Measurements from ENCODE around the gene GRM5.
A peak's percentile ranks its signal among the peaks of the same experiment; 100 is the strongest.
"Not testable (repeated sequence)": the region's sequence is repeated elsewhere in the genome, so short reads cannot be mapped to it uniquely, and the experiment has no call there.

GRM5 gene

DNA sequence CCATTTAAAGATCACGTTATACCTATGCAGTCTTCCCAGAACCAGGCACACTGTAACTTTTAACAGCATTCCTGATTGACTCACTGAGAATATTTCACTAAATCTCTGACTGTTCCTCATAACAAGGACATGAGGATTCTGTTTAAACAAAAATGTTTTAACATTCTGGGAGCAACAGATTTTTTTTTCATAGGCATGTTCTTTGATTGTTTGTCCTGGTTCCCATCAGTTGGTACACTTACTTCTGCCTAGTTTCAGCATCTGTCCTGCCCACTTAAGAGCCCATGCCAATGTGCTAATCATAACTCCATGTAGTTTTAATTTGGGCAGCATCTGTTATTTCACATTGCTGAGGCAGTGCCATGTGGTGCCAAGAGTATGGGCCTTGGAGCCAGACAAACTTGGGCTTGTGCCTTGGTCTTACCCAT, 589.8 kb downstream of the GRM5 start:
- H3K4me2 ChIP-seq (ENCODE audit: low read length) = no peak overlapping the region
- H3K4me3 ChIP-seq (ENCODE audit: low read length) = no peak overlapping the region
- no peak overlapping the region for H3K27ac ChIP-seq (ENCODE audit: low read length)
- peaks cover 9% of the 10 kb centered on the region for H3K4me1 ChIP-seq (ENCODE audit: low read length)
- H3K9me3 ChIP-seq (ENCODE audit: insufficient read depth, low read length) = no peaks in the 10 kb centered on the region
- H3K9ac ChIP-seq (ENCODE audit: low read length) = no peak overlapping the region
- no peaks in the 10 kb centered on the region for H3K27me3 ChIP-seq (ENCODE audit: low read depth, low read length)
- H2AFZ ChIP-seq (ENCODE audit: low read depth, low read length) = no peak overlapping the region
- H3K36me3 ChIP-seq (replicated peaks; ENCODE audit: low read depth, low read length) = no peaks in the 10 kb centered on the region
- H3K79me2 ChIP-seq (ENCODE audit: low read length) = no peaks in the 10 kb centered on the region
- H4K20me1 ChIP-seq (ENCODE audit: insufficient read depth, low read length) = no peaks in the 10 kb centered on the region
- TF ChIP-seq EZH2phosphoT487 (IDR thresholded peaks at IDR 0.05; ENCODE audit: low read depth) = no peak
- TF ChIP-seq, protein P1, sequence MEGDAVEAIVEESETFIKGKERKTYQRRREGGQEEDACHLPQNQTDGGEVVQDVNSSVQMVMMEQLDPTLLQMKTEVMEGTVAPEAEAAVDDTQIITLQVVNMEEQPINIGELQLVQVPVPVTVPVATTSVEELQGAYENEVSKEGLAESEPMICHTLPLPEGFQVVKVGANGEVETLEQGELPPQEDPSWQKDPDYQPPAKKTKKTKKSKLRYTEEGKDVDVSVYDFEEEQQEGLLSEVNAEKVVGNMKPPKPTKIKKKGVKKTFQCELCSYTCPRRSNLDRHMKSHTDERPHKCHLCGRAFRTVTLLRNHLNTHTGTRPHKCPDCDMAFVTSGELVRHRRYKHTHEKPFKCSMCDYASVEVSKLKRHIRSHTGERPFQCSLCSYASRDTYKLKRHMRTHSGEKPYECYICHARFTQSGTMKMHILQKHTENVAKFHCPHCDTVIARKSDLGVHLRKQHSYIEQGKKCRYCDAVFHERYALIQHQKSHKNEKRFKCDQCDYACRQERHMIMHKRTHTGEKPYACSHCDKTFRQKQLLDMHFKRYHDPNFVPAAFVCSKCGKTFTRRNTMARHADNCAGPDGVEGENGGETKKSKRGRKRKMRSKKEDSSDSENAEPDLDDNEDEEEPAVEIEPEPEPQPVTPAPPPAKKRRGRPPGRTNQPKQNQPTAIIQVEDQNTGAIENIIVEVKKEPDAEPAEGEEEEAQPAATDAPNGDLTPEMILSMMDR (IDR thresholded peaks at IDR 0.05; ENCODE audit: low read depth, low read length) = no peak

DNA sequence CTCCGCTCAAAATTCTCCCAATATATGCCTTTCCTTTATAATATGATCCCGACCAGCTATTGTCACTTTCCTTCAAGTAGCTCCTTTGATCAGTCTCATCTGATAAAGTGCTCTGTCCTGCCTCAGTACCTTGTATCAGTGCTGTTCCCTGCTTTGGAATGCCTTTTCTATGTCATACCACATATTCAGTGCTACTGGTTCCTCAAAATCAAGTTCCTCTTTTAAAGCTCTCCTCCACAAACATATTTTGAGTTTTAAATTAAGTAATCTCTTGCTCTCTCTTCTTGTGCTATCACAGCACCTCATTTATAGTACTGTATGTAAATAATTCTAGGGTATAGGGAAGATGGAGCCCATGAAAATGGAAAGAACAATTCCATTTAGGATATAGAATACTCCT, 591.1 kb downstream of the GRM5 start:
- no peaks in the 10 kb centered on the region for H3K27me3 ChIP-seq (ENCODE audit: low read depth, low read length)
- H3K27ac ChIP-seq (ENCODE audit: low read length) = no peak overlapping the region
- H2AFZ ChIP-seq (ENCODE audit: low read depth, low read length) = no peak overlapping the region
- H3K4me2 ChIP-seq (ENCODE audit: low read length) = no peak overlapping the region
- H4K20me1 ChIP-seq (ENCODE audit: insufficient read depth, low read length) = no peaks in the 10 kb centered on the region
- H3K4me3 ChIP-seq (ENCODE audit: low read length) = no peak overlapping the region
- TF ChIP-seq, protein P1 (IDR thresholded peaks at IDR 0.05; ENCODE audit: low read depth, low read length) = no peak
- TF ChIP-seq EZH2phosphoT487 (IDR thresholded peaks at IDR 0.05; ENCODE audit: low read depth) = no peak
- H3K9me3 ChIP-seq (ENCODE audit: insufficient read depth, low read length) = no peaks in the 10 kb centered on the region
- H3K36me3 ChIP-seq (replicated peaks; ENCODE audit: low read depth, low read length) = no peaks in the 10 kb centered on the region
- H3K79me2 ChIP-seq (ENCODE audit: low read length) = no peaks in the 10 kb centered on the region
- peaks cover 9% of the 10 kb centered on the region for H3K4me1 ChIP-seq (ENCODE audit: low read length)
- H3K9ac ChIP-seq (ENCODE audit: low read length) = no peak overlapping the region

DNA sequence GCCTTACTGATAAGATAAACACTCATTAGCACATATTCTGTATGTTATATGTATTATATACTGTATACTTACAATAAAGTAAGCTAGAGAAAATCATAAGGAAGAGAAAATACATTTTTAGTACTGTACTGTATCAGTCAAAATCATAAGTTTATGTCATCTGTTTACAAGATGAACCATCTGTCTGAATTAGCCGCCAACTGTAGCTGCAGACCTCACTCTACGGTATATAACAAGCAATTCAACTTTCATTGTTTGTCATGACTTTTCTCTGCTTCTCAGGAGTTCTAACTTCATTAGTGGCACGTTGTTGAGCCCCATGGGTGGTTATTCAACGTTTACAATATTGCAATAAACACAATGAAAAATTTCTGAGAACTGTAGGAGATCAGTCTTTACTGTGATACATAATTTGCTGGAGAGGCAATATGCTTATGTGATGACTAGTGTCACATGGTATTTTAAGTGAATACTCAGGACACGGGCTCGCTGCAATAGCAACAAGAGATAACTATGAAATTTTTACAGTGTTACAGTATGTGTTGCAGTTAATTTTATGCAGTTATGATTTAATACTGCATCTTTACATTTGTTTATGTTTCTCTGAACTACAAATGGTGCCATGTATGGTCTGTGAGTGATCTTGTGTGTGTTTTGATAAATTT, 596.1 kb downstream of the GRM5 start:
- H3K4me1 ChIP-seq (ENCODE audit: low read length) = peaks cover 10% of the 10 kb centered on the region
- H3K9ac ChIP-seq (ENCODE audit: low read length) = no peak overlapping the region
- TF ChIP-seq EZH2phosphoT487 (IDR thresholded peaks at IDR 0.05; ENCODE audit: low read depth) = no peak
- TF ChIP-seq, protein P1 (IDR thresholded peaks at IDR 0.05; ENCODE audit: low read depth, low read length) = no peak

DNA sequence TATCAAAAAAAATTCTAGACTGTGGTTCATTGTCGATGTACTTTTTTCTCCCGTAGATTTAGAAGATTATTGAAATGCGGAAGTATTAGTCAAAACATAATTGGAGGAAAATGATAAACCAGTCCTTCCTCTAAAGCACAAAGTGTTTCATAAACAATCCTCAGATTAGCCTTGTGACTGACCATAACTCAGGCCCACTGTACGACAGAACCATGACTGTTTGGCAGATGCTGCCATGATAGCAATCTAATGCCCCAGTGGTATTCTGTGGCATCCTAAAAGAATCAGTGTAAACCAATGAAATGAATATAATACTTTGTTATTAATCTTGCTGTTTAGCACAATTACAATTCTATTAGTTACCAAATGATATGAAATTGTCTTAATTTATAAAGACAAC, 601.3 kb downstream of the GRM5 start:
- H3K36me3 ChIP-seq (replicated peaks; ENCODE audit: low read depth, low read length) = no peaks in the 10 kb centered on the region
- H3K9me3 ChIP-seq (ENCODE audit: insufficient read depth, low read length) = no peaks in the 10 kb centered on the region
- H3K27me3 ChIP-seq (ENCODE audit: low read depth, low read length) = no peaks in the 10 kb centered on the region
- TF ChIP-seq, protein P1 (IDR thresholded peaks at IDR 0.05; ENCODE audit: low read depth, low read length) = no peak
- TF ChIP-seq EZH2phosphoT487 (IDR thresholded peaks at IDR 0.05; ENCODE audit: low read depth) = no peak
- peak overlapping the region; percentile 0; the same call in 1 of the 2 replicates for H3K4me3 ChIP-seq (ENCODE audit: low read length)
- peak overlapping the region; percentile 28 for H3K4me2 ChIP-seq (ENCODE audit: low read length)
- no peak overlapping the region for H3K9ac ChIP-seq (ENCODE audit: low read length)
- H4K20me1 ChIP-seq (ENCODE audit: insufficient read depth, low read length) = no peaks in the 10 kb centered on the region
- peaks cover 10% of the 10 kb centered on the region for H3K4me1 ChIP-seq (ENCODE audit: low read length)
- no peaks in the 10 kb centered on the region for H3K79me2 ChIP-seq (ENCODE audit: low read length)
- peak overlapping the region; percentile 29 for H2AFZ ChIP-seq (ENCODE audit: low read depth, low read length)
- H3K27ac ChIP-seq (ENCODE audit: low read length) = 0 out of 2 replicates have a peak overlapping the region, but pooled peaks have one; percentile 0

More for the DNA sequence above, 596.1 kb downstream of the GRM5 start:
- H3K79me2 ChIP-seq (ENCODE audit: low read length) = no peaks in the 10 kb centered on the region
- H4K20me1 ChIP-seq (ENCODE audit: insufficient read depth, low read length) = no peaks in the 10 kb centered on the region
- no peaks in the 10 kb centered on the region for H3K27me3 ChIP-seq (ENCODE audit: low read depth, low read length)
- H2AFZ ChIP-seq (ENCODE audit: low read depth, low read length) = no peak overlapping the region
- H3K27ac ChIP-seq (ENCODE audit: low read length) = no peak overlapping the region
- H3K9me3 ChIP-seq (ENCODE audit: insufficient read depth, low read length) = no peaks in the 10 kb centered on the region
- H3K36me3 ChIP-seq (replicated peaks; ENCODE audit: low read depth, low read length) = no peaks in the 10 kb centered on the region
- no peak overlapping the region for H3K4me2 ChIP-seq (ENCODE audit: low read length)
- no peak overlapping the region for H3K4me3 ChIP-seq (ENCODE audit: low read length)

DNA sequence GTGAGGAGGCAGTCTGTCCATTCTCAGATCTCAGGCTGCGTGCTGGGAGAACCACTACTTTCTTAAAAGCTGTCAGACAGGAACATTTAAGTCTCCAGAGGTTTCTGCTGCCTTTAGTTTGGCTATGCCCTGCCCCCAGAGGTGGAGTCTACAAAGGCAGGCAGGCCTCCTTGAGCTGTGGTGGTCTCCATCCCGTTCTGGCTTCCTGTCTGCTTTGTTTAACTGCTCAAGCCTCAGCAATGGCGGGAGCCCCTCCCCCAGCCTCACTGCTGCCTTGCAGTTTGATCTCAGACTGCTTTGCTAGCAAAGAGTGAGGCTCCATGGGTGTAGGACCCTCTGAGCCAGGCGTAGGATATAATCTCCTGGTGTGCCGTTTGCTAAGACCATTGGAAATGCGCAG, 602.5 kb downstream of the GRM5 start:
- not testable (repeated sequence) for H3K27ac ChIP-seq (ENCODE audit: low read length); H3K4me2 ChIP-seq (ENCODE audit: low read length); H3K4me1 ChIP-seq (ENCODE audit: low read length); H3K79me2 ChIP-seq (ENCODE audit: low read length); H4K20me1 ChIP-seq (ENCODE audit: insufficient read depth, low read length); H3K9me3 ChIP-seq (ENCODE audit: insufficient read depth, low read length); H2AFZ ChIP-seq (ENCODE audit: low read depth, low read length); H3K36me3 ChIP-seq (replicated peaks; ENCODE audit: low read depth, low read length); H3K4me3 ChIP-seq (ENCODE audit: low read length); H3K27me3 ChIP-seq (ENCODE audit: low read depth, low read length); H3K9ac ChIP-seq (ENCODE audit: low read length)

DNA sequence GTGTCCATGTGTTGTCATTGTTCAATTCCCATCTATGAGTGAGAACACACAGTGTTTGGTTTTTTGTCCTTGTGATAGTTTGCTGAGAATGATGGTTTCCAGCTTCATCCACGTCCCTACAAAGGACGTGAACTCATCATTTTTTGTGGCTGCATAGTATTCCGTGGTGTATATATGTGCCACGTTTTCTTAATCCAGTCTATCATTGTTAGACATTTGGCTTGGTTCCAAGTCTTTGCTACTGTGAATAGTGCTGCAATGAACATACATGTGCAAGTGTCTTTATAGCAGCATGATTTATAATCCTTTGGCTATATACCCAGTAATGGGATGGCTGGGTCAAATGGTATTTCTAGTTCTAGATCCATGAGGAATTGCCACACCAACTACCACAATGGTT, 607.7 kb downstream of the GRM5 start:
- not testable (repeated sequence) for H3K36me3 ChIP-seq (replicated peaks; ENCODE audit: low read depth, low read length); H3K79me2 ChIP-seq (ENCODE audit: low read length); H3K4me1 ChIP-seq (ENCODE audit: low read length); H3K9me3 ChIP-seq (ENCODE audit: insufficient read depth, low read length); H3K4me2 ChIP-seq (ENCODE audit: low read length); H3K27me3 ChIP-seq (ENCODE audit: low read depth, low read length); H2AFZ ChIP-seq (ENCODE audit: low read depth, low read length); H4K20me1 ChIP-seq (ENCODE audit: insufficient read depth, low read length); H3K4me3 ChIP-seq (ENCODE audit: low read length); H3K27ac ChIP-seq (ENCODE audit: low read length); H3K9ac ChIP-seq (ENCODE audit: low read length)
